ENCODE results near the gene LRRC7.

DNA sequence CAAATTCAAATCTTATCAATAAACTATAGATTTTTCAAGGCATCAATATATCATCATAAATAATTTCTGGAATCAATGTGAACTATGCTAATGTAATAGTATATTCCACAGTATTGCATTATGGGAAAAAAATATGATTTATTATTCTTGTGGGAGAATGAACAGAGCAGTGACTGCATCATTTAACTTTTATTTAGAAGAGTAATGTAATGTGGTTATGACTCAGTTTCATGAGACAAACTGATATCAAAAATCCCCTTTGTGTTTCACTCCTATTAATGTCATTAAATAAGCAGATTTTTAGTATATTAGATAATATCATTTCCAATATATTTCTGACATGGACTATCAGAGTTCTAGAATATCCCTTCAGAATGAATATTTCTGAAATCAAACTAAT lies 450.0 kb downstream of the LRRC7 start:
- TF ChIP-seq CTCF (IDR thresholded peaks at IDR 0.05; ENCODE audit: borderline replicate concordance, extremely low read depth, low read length, poor library complexity, severe bottlenecking) (no peak), EZH2 (IDR thresholded peaks at IDR 0.05; ENCODE audit: borderline replicate concordance, low read depth, low read length, severe bottlenecking) (no peak)

All from DND-41 (cell line).